ENCODE measurements around the gene NSD1.

- TF ChIP-seq, protein P1, sequence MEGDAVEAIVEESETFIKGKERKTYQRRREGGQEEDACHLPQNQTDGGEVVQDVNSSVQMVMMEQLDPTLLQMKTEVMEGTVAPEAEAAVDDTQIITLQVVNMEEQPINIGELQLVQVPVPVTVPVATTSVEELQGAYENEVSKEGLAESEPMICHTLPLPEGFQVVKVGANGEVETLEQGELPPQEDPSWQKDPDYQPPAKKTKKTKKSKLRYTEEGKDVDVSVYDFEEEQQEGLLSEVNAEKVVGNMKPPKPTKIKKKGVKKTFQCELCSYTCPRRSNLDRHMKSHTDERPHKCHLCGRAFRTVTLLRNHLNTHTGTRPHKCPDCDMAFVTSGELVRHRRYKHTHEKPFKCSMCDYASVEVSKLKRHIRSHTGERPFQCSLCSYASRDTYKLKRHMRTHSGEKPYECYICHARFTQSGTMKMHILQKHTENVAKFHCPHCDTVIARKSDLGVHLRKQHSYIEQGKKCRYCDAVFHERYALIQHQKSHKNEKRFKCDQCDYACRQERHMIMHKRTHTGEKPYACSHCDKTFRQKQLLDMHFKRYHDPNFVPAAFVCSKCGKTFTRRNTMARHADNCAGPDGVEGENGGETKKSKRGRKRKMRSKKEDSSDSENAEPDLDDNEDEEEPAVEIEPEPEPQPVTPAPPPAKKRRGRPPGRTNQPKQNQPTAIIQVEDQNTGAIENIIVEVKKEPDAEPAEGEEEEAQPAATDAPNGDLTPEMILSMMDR (IDR thresholded peaks at IDR 0.05): no peak
- TF ChIP-seq POLR2A (IDR thresholded peaks at IDR 0.05): no peak
Observed at GRCh38 chr5:177131352-177132135, 2.0 kb upstream of the NSD1 start.

All from esophagus squamous epithelium (tissue), 4 donors.